GM18502 (cell line): ENCODE measurements around the gene OPRL1.

Experiments used
- ATAC-seq: cut with Tn5 transposase; IDR thresholded peaks from one replicate; pipeline ENCODE4 v1.9.1; 2021; ENCODE audit warnings: mild to moderate bottlenecking; ENCODE audit not compliant: unreplicated experiment, poor library complexity

Gene OPRL1

DNA sequence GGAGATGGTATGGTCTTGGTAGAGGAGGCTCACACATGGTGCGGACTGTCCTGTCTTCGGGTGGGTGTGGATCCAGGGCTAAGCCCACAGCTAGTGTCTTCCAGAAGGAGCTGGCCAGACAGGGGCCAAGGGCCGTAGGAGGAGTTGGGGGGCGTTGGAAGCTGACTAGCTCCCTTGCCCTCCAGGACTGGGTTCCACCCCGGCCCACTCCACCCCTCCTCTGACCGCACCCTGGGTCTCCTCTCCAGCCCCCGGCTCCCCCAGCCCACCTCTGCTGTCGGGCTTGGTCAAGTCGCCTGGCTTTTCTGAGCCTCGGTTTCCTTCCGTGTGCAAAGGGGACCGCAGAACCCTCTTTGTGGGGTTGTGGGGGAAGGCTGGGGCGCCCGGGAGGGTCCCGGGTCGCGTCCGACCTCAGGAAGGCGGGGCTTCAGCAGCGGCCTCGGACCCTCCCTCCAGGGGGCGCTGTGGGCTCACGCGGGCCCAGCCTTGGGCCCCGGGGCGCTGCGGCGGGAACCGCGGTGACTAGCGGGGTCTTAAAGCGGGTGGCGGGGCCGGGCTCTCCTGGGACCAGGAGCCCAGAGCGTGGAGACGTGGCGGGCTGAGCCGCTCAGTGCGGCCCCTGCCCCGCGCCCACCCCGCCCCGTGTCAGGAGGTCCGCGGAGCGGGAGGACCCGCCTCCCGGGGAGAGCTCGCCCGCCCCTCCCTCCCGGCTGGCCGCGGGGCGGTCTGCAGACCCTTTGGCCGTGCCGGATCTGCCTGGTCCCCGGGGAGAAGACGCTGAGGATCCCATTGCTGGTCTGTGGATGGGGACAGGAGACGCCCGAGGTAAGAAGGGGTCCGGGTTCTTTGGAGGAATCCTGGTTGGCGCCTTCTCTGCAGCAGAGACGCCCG, 22.1 kb downstream of the OPRL1 start:
- ATAC-seq: no peak

DNA sequence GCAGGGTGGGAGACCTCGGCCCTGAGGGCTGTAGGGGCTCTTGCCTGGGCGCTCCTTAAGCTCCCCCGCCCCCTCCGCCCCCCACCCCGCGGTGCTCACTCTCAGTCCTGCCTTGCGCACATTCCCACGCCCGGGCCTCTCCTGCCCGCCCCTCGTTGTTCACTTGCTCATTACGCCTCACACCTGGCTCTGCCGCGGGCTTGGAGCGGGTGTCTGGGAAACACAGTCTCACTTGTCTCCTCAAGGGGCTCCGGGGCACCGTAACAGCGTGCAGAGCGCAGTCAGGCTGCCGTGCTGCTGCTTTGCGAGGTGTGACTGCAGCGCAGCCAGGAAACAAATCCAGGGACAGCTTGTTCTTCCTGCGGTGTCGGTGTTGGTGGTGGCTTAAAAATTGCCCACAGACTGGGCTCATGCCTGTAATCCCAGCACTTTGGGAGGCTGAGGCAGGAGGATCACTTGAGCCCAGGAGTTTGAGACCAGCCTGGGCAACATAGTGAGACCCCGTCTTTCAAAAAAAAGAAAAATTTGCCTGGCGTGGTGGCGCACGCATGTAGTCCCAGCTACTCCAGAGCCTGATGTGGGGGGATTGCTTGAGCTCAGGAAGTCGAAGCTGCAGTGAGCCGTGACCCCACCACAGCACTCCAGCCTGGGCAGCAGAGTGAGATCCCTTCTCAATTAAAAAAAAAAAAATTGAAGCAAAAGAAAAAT, 22.9 kb downstream of the OPRL1 start:
- no peak for ATAC-seq

DNA sequence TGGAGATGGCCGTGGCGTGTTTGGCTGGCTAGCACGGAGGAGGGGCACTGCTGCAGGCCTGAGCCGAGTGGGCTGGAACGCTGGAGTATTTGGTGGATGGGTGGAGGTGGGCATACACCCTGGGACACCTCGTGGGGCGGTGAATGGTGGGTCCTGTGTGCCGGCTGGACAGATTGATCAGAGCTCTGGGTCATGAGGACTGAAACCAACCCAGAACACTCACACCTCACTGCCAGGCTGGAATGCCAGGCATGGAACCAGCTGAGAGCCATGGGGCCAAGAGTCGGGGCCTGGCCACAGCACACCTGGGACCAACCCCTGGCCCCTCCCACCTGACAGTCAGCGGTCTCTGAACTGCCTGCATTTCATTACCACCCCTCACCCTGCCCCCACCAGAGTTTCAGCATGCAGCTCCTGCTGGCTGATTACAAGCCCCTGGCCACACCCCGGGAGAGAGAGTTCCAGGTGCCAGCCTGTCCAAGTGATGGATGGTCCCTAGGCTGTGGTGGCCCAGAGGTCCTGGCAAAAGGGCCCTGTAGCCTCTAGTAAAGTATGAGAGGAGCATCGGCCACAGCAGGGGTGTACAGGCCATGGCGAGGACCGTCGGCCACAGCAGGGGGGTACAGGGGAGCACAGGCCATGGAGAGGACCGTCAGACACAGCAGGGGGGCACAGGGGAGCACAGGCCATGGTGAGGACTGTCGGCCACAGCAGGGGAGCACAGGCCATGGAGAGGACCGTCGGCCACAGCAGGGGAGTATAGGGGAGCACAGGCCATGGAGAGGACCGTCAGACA, 24.2 kb downstream of the OPRL1 start:
- ATAC-seq: no peak

DNA sequence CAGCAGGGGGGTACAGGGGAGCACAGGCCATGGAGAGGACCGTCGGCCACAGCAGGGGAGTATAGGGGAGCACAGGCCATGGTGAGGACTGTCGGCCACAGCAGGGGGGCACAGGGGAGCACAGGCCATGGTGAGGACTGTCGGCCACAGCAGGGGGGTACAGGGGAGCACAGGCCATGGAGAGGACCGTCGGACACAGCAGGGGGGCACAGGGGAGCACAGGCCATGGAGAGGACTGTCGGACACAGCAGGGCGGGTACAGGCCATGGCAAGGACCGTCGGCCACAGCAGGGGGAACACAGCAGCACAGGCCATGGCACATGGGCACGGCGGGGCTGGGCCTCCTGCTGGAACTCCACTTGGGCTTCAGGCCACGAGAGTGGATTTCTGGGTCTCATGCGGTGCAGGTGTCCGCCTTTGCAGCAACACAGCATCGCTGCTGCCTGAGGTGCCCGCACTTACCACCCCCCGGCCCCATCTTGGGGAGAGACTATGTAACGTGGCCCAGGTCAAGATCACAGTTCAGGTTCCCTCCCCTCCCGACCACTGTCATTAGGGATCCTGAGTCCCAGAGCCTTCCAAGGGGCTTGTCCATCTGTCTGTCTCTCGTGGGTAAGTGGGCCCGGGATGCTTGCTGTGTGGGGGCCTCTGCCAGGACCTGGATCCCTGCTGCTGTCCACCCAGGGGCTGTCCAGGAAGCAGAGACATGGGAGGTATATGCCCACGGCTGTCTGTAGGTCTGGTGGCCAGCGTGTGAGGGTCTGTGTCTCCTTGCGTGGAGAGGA, 25.0 kb downstream of the OPRL1 start:
- no peak for ATAC-seq

DNA sequence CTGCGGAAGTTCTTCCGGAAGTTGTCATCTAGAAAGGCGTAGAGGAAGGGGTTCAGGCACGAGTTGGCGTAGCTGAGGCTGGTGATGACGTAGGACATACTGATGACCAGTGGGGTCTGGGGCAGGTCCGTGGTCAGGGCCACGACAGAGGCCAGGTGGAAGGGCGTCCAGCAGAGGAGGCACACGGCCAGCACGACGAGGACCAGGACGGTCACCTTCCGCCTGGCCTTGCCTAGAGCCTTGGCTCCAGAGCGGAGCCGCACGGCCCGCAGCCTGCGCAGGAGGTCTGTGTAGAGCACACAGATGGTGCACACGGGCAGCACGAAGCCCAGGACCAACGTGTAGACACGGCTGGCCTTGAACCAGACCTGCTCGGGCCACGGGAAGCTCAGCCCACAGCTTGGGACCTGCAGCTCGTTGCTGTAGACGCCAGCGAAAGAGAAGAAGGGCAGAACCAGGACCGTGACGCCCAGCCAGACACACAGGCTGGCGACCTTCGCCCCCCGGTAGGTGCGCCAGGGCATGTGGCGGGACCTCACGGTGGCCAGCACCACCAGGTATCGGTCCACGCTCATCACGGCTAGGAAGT, 26.1 kb downstream of the OPRL1 start:
- no peak for ATAC-seq

DNA sequence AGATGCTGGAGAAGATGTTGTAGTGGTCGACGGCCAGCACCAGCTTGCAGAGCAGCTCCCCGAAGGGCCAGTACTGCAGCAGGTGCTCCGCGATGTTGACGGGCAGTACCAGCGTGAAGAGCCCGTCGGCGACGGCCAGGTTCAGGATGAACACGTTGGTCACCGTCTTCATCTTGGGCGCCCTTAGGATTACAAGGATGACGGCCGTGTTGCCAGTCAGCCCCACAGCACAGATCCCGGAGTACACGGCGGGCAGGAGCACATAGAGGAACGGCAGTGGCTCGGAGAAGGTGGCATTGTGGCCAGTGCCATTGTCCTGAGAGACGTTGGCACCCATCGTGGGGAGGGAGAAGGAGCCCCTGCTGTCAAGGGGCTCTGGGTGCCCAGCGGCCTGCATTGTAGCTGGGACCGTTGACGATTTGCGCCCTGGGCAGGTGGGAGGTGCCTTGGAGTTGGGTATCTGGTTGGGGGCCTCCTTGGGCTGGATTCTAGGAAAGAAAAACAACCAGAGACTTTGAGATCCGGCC, 26.6 kb downstream of the OPRL1 start:
- no peak for ATAC-seq

DNA sequence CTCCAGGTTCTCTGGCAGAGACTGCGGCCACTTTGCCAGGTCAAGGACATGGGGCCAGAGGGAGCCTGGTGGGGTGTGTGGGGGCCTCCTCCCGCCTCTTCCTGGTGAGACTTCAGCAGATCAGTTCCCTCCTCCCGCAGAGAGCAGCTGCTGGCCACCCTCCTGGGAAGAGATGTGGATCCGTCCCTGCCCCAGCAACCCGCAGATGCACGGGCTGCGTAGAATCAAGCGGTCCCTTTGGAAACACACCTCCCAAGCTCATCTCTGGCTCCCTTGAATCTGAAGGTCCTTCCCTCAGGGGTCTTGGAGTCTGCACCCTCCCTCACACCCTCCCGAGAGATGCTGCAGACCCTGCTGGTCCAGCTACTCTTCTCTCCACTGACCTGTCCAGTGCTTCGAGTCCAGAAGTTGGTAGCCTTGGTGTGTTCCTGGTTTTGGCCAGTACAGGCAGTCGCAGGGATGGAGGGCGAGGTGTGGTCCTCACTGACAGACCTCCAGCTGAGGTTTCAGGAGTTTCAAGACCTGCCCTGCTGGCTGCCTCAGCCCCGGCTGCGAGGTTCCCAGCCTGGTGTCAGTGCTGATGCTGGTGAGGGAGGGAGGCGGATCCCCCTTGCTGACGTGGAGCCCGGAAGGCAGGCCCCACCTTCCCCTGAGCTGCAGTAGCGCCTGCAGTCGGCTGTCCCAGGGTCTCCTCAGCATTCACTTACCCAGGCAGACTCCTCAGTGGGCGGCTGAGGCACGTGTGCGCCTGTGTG, 27.3 kb downstream of the OPRL1 start, which contains the start of gene NPBWR2:
NPBWR2 (minus strand) TSS at position 585 of the 755 bp plus-strand sequence. CDS start 734 bp downstream, outside the sequence.
- no peak for ATAC-seq

DNA sequence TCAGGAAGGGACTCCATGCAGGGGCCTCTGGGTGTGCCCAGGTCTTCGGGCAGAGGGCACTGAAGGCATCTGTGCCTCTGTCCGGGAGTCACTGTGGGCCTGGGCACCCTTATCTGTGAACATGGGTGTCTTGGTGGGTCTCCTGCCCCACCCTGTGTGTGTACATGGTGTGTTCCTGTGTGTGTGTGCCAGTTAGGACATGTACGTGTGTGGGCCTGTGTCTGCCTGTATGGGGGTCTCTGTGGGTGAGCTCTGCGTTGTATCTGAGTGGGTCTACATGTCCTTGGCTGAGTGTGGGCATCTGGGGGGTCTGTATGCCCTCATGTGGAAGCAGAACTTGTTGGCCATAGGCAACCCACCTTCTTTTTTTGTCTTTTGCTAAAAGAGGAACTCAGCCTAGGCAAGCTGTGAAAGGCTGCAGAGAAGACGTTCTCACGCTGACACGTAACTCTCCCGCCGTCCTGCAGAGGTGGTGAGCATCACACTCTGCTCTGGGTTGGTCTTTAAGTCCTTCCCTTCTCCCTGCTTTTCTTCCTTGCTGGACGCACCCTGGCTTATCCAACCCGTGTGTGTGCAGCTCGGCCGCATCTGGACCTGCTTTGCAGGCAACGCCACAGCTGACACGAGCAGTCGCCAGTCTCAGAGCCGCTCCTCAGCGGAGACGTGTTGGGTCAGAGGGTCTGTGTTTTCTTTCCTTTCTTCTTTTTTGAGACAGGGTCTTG, 28.0 kb downstream of the OPRL1 start:
- ATAC-seq: no peak

DNA sequence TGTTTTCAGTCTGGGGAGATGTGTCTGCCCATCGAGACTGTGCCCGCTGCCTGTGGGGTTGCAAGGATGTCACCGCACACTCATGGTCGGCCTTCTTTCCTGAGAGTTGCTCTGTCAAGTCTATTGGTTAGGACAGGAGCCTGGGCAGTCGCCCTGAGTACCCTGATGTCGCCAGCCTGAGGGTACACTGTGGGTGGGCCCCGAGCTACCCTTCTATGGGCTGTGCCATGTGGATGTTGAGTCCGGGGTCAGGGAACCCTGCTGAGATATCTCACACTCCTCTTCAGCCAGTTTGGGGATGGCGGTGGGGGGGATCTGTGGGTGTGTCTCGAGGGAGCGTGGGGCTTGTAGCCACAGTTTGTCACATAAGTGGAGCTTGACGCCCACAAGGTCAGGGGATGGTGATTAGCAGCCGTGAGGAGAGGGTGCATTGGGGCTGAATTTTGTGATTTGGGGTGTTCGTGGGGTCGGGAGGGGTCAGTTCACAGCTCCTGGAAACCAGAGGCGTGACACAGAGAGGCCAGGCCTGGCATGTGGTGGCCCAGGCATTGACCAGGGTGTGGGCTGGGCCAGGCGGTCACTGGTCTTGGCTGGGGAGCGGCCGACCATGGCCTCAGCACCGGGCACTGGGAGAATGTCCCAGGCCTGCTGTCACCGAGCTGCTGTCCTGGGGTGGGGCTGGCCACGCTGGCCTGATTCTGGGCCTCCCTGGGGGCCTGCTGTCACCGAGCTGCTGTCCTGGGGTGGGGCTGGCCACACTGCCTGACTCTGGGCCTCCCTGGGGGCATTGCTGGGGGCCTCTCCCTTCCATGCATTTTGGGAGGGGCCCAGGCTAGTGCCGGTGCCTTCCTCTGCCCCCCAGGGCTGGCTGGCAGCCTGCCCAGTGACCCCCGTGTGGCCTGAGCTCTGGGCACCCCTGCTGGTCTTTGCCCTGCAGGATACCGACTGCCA, 29.1 kb downstream of the OPRL1 start:
- ATAC-seq: no peak

DNA sequence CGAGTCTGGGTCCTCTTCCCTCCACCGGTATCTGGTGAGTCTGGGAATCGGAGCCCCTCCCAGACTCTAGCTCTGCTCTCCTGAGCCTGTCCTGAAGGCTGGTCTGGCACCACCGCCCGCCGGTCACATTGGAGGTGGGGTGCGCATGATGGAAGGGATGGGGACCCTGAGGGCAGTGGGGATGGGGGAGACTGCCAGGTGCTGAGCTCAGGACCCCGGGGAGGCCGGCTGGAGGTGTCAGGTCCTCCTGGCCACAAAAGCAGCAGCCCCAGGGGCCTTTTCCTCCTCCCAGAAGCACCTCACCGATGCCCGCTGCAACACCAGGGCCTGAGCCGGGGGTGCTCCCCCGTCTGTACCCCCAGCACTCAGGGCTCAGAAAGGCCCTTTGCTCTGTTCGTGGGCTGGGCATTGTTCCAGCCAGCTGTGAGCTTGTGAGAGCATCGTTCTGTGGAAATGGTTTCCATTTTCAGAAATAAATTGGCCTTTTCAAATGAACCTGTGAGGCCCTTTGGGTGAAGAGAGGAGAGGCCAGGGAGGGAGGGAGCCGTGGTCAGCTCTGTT, 30.0 kb downstream of the OPRL1 start:
- ATAC-seq: no peak

DNA sequence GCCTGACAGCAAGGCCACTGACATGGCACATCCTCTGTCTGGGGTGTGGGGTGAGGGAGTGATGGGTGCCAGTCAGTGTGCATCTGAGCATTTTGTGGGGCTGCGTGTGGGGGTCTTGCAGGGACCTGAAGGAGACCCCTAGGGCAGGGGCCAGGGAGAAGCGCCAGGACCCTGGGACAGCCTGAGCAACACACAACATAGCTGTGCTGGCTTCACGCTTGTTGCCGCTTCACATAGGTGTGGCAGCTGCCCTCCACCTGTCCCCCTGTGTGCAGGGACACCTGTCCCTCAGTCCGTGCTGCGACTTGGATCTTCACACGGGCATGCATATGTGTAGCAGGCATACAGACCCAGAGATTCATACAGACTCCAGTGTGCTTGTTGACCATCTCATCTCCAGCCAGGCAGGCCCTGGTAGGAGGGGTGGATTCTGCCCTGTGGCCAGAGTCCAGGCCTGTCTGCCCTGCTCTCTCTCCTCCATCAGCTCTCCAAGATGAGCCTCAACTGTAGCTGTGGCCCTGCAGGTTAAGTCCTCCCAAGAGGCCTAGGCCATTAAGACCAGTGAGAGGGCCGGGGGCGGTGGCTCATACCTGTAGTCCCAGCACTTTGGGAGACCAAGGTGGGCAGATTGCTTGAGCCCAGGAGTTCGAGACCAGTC, 30.7 kb downstream of the OPRL1 start:
- no peak for ATAC-seq

DNA sequence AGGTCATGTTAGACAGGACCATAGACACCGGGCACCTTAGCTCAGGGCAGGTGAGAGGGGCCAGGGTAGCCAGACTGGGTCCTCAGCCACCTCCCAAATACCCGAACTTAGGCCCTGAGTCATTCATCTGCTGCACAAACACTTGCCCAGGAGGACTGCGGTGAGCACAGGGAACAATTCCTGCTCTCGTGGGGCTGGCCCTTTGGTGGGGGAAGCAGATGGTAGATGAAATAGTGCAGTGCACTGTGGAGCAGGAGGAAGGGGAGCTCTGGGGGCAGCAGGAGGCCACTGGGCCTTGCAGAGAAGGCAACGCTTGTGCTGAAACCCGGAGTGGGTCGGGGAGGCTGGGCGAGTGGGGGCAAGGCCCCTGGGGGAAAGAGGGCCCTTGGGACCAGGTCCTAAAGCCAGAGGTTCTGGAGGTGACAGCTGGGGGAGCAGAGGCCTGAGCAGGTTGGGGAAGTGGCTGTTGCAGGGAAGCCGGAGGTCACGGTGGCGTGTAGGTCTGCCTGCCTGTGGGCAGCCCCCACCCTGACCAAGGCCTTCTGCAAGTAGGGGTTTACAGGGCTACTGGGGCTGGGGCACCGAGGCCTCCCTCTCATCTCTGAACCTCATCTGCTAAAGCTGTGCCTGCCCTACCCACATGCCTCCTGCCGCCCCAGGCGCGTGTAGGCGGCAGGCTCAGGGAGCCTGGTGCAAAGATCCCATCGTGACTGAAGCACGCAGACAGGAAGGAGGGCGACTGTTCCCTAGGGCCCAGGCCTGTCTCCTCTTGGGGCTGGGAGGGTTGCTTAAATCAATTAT, 32.2 kb downstream of the OPRL1 start:
- ATAC-seq: no peak

DNA sequence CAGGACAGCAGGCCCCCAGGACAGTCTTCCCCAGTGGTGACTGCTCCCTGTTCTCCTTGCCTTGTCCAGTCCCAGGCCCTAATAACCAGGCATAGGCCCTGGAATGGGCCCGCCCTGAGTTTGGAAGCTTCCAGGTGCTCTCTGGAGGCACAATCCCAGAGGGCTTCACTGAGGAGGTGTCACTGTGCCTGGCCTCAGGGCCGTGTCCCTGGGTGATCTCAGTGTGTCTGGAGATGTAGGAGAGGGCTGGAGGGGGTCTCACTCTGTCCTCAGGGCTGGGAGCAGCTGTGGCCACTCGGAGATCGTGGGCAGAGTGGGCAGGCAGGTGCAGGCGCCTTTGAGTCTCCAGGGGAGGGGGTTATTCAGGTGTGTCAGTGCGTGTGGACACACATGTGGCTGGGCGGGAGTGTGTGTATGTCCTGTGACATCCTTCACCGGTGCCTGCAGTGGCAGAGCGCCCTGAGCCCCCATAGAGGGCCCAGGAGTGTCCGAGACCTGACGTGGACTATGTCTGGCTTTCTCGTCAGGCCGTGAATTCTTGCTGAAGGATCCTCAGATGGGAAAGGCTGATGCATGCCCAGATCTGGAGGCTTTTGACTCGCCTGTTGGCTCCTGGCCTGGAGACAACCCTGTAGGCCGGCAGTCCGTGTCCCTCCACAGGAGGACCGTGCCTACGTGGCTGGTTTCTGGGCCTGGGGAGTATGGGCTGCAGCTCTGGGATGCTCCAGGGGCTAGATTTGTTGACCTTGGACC, 33.0 kb downstream of the OPRL1 start:
- no peak for ATAC-seq

DNA sequence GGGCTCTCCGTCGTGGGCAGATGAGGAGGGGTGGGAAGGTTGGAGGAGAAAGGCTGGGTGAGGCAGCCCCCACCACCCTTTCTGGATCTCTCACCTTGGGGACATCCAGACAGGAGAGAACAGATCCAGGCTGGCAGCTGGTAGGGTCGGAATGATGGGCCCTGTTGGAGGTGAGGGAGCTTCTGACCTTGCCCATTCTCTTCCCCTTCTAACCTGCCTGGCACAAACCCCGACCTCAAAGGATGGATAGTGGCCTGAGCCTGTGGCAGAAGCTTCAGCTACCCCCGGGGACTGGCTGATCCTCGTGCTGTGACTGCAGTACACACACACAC, 33.5 kb downstream of the OPRL1 start:
- ATAC-seq: no peak
